Stimulated activated CD8-positive, alpha-beta memory T cell treated with anti-CD3 and anti-CD28 coated beads, Interleukin-2, amount 100 ng/mL, for 1 hour (primary cell): ENCODE results near the gene COQ8A.
"Not testable (repeated sequence)": the region's sequence is repeated elsewhere in the genome, so short reads cannot be mapped to it uniquely, and the experiment has no call there.

Experiments
- DNase-seq, 2 donors: peaks; one replicate each; pipeline ENCODE4 v3.0.0-alpha.2; 2020; ENCODE audit warnings: low read depth in 2 of 2

The COQ8A gene

DNA sequence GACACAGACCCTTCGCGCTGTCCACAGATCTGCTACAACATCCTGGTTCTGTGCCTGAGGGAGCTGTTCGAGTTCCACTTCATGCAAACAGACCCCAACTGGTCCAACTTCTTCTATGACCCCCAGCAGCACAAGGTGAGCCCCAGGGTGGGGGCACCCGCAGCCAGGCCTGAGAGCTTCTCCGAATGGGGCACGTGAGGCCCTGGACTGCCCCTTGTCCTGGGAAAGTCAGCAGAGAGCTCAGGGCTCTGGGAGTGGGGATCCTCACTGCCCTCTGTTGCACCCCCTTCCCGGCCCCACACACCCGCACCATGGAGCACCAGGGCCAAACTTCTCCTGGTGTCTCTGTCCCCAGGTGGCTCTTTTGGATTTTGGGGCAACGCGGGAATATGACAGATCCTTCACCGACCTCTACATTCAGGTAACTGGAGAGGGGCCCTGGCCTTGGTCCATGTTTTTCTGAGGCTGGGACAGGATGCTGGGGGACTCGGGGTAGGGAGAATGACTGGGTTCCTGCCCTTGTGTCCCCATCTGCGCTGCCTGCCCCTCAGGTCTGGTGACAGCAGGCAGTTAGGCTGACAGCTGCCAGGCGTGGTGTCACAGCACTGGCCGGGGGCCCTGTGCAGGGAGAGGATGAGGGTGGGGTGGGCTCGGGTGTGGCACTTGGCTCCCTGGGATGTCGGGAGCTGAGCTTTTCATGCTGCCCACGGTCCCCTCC lies 44.6 kb downstream of the COQ8A start:
- DNase-seq, result no peak

DNA sequence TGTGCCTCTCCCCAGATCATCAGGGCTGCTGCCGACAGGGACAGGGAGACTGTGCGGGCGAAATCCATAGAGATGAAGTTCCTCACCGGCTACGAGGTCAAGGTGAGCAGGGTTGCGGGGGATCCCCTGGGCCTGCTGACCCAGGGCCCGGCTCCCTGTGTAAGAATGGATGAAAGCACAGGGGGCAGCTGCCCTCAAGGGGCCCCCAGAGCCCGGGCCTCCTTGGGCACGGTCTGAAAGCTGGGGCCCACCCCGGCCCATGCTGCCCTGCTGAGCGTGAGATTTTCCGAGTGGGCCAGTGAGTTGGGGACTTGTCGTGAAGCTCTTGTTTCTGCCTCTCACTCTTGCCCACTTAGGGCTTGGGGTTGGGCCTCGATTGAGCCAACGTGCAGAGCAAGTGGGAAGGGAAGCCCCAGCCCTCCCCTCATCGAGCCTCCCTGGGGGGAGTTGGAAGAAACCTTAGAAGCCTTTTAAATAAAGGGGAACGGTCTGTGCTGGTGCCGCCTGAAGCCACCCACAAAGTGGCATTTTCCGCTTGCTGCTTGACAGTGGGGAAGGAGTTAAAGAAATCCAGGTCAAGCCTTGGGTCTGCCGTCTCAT lies 45.2 kb downstream of the COQ8A start:
- DNase-seq, result no peak

- DNase-seq, result no peak
Observed at GRCh38 chr1:226985839-226986463, 45.9 kb downstream of the COQ8A start.

DNA sequence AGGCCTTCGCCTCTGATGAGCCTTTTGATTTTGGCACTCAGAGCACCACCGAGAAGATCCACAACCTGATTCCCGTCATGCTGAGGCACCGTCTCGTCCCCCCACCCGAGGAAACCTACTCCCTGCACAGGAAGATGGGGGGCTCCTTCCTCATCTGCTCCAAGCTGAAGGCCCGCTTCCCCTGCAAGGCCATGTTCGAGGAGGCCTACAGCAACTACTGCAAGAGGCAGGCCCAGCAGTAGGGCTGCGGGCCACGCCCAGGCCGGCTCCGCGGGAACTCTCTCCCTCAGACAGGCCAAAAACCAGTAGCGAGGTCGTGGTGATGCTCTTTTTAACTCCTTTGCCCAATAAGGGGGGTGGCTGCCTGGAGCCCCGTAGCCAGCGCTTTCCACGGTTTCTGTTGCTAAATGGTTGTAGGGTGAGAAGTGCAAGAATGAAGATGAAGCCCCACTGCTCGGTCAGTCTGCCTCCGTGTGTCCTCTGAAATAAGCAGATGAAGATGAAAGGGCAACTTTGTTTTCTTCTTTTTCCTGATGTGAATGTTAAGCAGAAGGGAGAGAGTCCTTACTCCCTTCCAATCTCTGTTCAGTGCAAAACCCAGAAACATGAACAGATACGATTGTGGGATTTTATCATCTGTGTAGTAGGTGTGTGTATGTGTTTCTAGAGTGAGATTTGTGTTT lies 46.5 kb downstream of the COQ8A start:
- DNase-seq, result no peak

GRCh38 chr1:226987179-226987536 lies 47.1 kb downstream of the COQ8A start:
- DNase-seq, result no peak

- DNase-seq, result no peak
Observed at GRCh38 chr1:226987623-226988333, 47.7 kb downstream of the COQ8A start.

GRCh38 chr1:226988334-226988666 lies 48.2 kb downstream of the COQ8A start:
- no peak for DNase-seq

DNA sequence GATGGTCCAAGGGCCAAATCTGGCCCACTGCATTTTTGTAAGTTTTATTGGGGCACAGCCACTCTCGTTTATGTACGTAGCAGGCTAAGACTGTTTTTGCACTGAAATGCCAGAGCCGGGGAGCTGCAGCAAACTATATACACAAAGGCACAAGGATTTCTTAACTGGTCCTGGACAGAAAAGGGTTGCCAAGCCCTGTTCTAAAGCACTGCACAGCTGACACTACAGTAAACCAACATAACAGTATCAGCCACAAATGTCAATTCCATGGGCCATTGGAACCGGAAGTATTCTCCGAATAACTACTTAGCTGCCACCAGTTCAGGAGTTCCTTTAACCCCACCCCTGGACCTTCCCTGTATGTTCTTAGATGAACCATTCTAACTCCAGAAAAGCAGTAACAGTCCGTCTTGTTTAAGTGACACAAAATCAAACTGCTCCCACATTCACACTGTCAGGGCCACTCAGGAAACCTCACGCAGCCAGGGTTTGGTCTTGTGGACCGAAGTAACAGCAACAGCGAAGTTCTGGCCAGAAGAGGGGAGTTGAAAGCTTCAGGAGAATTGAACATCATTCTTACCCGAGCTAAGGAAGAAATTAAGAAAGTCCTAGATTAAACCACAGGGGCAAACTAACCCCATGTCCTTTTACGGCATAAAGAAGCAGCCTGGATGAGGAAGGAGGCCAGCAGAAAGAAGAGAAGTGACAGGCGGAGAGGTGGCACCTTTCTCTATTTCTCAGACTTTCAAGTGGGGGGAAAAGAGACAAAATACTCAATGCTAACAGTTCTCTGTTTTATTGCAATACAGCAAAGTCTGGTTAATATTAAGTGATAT lies 49.2 kb downstream of the COQ8A start:
- DNase-seq, result no peak

DNA sequence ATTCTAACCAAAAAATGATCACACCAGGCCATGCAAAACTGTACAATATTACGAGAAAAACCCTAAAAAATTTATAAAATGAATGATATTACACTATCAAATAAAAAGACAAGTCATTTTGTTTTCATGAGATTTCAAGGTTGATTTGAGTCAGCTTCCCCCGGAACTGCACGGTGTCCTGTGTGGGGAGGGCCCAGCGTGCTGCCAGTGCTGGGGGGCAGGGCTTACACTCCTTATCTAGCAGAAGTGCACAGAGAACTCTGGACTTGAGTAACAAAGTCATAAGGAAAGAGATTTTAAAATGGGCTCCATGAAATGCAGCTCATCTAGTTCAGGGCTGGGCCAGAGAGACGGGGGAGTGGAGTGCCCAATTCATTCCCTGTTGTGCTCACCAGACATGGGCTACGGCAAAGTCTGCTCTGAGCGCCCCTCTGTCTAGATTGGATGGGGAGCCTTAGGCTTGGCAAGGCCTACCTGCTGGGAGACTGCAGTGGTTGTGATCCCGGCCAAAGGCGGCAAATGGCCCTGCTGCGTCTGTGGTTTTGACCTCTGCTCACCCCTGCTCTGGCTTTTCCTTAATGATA lies 50.1 kb downstream of the COQ8A start:
- DNase-seq, result peak in 1 of 2 donors; percentile 14

GRCh38 chr1:226991920-226992319 lies 51.8 kb downstream of the COQ8A start:
- DNase-seq, result no peak

DNA sequence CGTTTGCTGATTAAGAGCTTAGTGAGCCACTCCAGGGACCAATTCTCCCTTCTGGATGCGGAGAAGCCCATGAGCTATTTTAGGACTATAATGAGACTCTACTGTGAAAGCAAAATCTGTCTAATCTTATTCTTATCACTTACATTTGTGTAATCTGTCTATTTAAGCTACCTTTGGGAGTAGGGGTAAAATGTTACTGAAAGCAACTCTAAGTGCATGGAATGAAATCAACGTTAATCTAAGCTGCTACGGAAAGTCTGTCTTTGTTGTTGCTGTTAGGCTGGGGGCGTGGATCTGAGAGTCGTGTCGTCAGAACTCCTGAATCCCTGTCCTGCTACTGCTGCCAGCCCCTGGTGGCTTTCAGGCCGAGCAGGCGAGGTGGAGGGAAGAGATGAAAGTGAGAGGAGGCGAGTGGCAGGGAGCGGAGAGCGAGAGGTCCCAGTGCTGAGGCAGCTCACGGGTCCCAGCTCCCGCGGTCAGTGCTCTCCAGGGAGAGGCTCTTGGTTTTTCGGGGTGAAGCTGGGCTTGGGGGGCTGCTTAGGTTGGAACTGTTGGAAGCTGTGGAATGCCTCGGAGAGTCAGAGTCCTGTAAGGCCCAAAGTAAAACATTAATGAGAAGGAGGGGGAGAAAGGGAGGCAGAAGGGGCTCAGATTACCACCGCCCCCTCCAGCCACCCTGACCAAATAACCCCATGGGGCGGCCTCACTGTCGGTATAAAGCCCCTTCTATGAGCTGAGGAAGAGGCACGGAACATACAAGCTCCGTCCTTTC lies 53.9 kb downstream of the COQ8A start:
- no peak for DNase-seq

DNA sequence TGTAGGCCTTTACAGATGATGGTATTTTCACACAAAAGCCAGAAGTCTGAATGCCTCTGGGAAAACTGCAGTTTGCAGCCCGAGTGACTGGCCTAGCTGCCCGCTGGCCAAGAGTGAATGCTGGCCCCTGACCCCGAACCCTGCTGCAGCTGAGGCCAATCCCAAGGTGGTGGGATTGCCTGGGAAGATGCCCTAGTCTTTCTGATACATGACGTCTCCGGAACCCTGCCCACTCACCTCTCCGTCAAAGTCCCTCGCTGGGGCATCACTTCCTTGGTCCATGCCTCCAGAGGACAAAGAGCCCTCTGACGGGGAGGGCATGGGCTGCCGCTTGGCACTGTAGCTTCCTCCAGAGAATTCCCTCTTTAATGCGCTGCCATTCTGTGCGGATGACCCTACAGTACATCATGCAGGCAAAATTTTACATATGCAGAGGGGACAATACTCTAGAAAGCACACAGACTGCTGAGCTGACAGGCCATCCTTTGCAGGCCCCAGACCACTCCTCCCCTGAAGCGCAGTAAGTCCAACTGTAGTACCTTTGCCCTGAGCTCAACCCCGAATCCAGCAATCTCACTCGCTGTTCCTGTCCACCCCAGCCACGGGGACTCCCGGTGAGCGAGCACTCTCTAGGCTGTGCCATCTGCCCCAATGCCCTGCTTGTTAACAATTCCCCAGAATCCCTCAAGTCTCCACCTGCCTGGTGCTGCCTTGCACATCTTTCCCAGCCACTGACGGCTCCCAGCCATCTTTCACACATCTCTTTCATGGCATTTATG lies 54.7 kb downstream of the COQ8A start:
- no peak for DNase-seq

DNA sequence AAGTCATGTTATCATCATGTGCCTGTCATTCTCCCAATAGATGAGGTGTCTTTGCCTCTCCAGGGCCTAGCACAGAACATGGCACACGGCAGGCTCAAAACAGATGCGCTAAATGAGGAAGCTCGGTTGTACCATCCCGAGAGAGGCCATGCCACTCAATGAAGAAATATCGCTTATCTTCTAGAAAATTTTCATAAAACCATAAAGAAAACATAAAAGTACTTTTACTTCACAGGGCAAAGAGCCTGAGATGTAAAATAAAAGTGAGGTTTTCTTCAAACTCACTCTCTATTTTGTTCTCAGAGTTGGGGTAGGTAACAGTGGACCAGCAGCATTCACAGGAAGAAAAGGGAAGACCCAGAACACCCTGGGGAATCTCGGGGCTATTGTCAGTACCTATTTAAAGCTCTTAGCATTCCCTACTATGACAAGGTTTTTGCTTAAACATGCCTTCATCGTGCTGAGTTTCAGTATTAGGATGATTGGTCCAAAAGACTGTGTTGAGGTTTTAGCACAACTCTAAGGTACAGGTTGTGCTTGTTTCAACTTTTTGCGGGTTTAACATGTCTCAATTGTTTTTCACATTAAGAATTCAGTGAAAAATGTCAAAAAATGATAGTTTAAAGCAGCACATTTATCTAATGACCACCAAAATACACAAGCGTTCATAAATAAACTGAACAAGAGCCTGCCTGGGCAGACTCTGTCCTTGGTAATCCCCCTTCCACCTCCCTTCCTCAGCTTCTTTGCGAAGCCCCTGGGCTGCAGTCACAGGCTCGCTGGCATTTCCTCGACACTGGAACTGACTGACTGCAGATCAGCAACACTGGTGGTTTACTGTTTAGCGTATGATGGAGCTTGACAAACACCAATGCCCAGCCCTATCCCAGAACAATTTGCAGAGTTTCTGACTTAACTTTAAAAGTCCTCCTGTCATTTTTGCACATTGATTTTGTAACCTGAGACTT lies 55.6 kb downstream of the COQ8A start:
- no peak for DNase-seq

- DNase-seq, result not testable (repeated sequence)
Observed at GRCh38 chr1:226999579-226999978, 59.5 kb downstream of the COQ8A start.

DNA sequence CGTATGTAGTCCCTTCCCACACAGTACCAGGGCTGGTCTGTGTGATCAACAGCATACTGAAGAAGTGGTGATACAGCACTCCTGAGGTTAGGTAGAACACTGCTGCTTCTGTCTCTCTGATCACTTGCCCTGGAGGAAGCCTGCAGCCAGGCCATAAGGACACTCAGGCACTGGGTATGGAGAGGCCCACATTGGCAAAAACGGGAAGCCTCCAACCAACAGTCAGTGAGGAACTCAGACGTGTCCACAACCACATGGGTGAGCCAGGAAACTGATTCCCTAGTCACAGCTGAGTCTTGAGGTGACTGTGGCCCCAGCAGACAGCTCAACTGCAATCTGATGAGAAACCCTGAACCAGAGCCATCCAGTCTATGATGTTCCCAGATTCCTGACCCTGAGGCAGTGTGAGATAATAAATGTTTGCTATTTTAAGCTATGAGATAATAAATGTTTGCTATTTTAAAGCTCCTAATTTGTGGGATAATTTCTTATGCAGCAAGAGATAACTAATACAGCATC lies 62.5 kb downstream of the COQ8A start:
- no peak for DNase-seq

DNA sequence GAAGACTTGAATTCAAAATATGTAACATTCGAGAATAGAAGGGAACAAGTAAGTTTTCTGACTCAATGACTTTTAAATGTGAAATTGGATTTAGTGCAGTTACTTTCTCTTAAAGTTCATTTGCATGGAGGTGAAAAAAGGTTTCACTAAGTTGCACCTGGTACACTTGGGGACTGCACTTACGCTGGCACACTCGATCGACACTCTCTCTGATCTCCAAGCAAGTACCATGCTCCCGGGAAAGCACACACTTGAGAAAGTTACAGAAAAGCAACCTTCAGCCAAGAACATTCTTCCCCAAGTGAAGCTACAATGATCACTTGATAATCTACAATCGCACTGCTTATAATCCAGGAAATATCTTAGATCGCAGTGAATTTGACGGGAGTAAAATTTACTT lies 63.1 kb downstream of the COQ8A start:
- DNase-seq, result no peak

- no peak for DNase-seq
Observed at GRCh38 chr1:227004796-227005195, 64.7 kb downstream of the COQ8A start.

DNA sequence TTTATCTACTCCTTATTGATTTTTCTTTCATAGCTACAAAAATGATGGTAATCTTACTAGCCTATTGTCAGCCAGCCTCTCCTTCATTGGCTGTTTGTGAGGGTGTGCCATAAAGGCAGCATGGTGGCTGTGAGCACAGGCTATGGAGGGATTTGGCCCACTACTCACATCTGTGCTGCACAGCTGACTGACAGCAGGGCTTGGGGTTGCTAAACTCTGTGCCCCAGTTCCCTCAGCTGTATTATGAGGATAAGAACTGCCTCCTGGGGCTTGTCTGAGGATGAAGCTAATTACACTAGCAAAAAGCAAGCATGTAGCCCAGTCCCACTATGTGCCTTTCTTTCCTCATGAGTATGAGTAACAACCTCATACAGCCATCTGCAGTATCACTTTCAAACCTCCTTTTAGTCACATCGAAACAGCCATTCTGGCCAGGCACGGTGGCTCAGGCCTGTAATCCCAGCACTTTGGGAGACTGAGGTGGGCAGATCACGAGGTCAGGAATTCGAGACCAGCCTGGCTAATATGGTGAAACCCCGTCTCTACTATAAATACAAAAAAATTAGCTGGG lies 66.2 kb downstream of the COQ8A start:
- DNase-seq, result no peak
